Small intestine (tissue), 7 donors: ENCODE results near the gene TDRD7. TPM values are rescaled to one million over a fixed set of nuclear protein-coding genes. Genes with fewer than 3 reads are reported as not detected.

Experiments
- DNase-seq, 2 donors: peaks; one replicate each; pipeline versions ENCODE4 v3.0.0 to v3.0.0-alpha.2; 2013
- FAIRE-seq: peaks from 2 replicates; lab custom pipeline; 2012; peaks lifted over from hg19 to GRCh38; lab: Jason Lieb, UNC
- H3K27ac ChIP-seq, 3 donors: one replicate each; pipeline ENCODE4 v1.5.1; 2013; ENCODE audit warnings: low read length in 2 of 3, mild to moderate bottlenecking in 2 of 3, control low read depth in 1 of 3, inconsistent platforms in 1 of 3, low read depth in 1 of 3, moderate library complexity in 1 of 3
- H3K27me3 ChIP-seq, 3 donors: one replicate each; pipeline ENCODE4 v1.6.1; 2013; ENCODE audit warnings: low read length in 3 of 3, inconsistent platforms in 1 of 3; ENCODE audit not compliant: control insufficient read depth in 3 of 3, insufficient read depth in 3 of 3
- H3K36me3 ChIP-seq, 3 donors: one replicate each; pipeline ENCODE4 v1.6.1; 2013; ENCODE audit warnings: low read length in 3 of 3, inconsistent platforms in 1 of 3, low read depth in 1 of 3, mild to moderate bottlenecking in 1 of 3, moderate library complexity in 1 of 3; ENCODE audit not compliant: control insufficient read depth in 3 of 3, insufficient read depth in 2 of 3
- H3K4me1 ChIP-seq, 3 donors: one replicate each; pipeline ENCODE4 v1.6.1; 2013; ENCODE audit warnings: low read length in 2 of 3, inconsistent platforms in 1 of 3, low read depth in 1 of 3, mild to moderate bottlenecking in 1 of 3, moderate library complexity in 1 of 3; ENCODE audit not compliant: control insufficient read depth in 3 of 3, insufficient read depth in 2 of 3
- H3K4me3 ChIP-seq, 3 donors: one replicate each; pipeline ENCODE4 v1.5.1; 2013; ENCODE audit warnings: low read length in 3 of 3, control low read depth in 1 of 3, inconsistent platforms in 1 of 3, low read depth in 1 of 3, mild to moderate bottlenecking in 1 of 3, moderate library complexity in 1 of 3
- H3K9me3 ChIP-seq, 2 donors: one replicate each; pipeline ENCODE4 v1.6.1; 2013; ENCODE audit warnings: low read depth in 1 of 2, low read length in 1 of 2; ENCODE audit not compliant: control insufficient read depth in 2 of 2, insufficient read depth in 1 of 2
- WGBS, 3 donors: extraction: QIAGEN DNeasy Blood & Tissue Kit; methylation state at CpG; one replicate each; pipeline ENCODE4 v1.1.7; 2013; 5-methylcytosine and 5-hydroxymethylcytosine counted together
- polyA plus RNA-seq, 4 donors: library from polyadenylated mRNA; stranded (reverse) in 3 of 4; unstranded in 1 of 4; fragments of 200-250 nt in 3 of 4; fragments of 120-200 nt in 1 of 4; gene quantifications; one replicate each; pipeline versions ENCODE4 v1.2.1 to v1.2.3, GENCODE V29; 2013
- donor health status: healthy with polysubstance abuse.
- donor health status: control.
- donor health status: control.
- donor health status: Bipolar disorder and iron deficiency.
- donor health status: healthy.

Gene TDRD7
- polyA plus RNA-seq, 4 donors = 15.2 to 24.9 (median 20.3) TPM

DNA sequence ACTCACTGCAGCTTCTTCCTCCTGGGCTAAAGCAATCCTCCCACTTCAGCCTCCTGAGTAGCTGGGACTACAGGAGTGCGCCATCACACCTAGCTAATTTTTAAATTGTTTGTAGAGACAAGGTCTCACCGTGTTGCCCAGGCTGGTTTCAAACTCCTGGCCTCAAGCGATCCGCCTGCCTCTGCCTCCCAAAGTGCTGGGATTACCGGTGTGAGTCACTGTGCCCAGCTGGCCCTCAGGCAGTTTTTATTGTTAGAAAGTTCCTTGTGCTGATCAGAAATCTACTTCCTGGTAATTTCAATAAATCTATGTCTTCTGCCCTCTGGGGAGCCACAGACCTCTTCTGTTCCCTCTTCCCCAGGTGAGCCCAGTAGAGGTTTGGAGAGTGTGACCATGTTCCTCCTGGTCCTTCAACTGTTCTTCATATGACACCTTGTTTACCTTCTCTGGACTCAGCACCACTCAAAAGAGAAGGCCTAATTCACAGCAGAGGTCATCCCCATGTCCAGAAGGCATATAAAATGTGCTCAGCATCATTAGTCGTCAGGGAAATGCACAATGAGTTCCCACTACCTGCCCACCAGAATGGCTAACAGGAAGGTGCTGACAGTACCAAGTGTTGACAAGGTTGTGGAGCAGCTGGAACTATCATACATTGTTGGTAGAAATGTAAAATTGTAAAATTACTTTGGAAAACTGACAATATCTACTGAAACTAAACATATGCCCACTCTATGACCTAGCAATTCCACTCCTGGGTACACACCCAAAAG, 99.9 kb downstream of the TDRD7 start:
- FAIRE-seq (no peak), DNase-seq (no peak)
- no peaks in the 10 kb centered on the region for H3K27me3 ChIP-seq
- H3K4me1 ChIP-seq = no peaks in the 10 kb centered on the region
- no peaks in the 10 kb centered on the region for H3K36me3 ChIP-seq
- H3K9me3 ChIP-seq = no peaks in the 10 kb centered on the region
- 51 to 70% (median 54%) methylated on average over 6 of the region's 6 CpGs for WGBS, 3 donors
- peak overlapping the region in 1 of 3 donors; percentile 45 for H3K27ac ChIP-seq
- no peak overlapping the region for H3K4me3 ChIP-seq

DNA sequence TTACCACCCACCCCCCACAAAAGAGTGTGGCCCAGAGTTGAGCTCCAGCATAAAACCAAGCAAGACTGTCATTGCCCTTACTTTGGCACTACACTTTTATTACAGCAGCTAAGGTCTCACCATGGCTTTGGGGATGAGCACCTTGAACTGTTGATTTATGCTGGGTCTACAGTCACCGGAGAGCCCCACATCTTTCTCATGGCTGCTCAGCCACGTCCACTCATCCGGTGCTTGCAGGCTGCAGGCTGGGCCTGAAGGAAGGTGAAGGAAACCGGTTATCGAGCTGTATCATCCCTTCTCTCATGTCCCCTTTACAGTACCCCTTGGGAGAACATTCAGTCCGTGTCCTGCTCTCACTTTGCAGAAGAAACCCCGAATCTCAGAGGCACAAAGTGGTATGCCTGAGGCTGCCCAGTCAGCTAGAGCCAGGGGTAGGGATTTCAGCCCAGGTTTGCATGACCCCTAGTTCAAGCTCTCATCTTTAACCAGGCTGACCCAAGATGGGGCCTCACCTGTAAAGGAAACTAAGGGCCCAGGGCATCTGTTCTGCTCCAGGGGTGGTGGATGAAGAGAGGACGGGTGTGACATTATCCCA, 101.2 kb downstream of the TDRD7 start:
- DNase-seq = no peak
- H3K27me3 ChIP-seq = peaks cover 0 to 2% (median 0%) of the 10 kb centered on the region in 3 donors
- H3K4me3 ChIP-seq = no peak overlapping the region
- no peaks in the 10 kb centered on the region for H3K9me3 ChIP-seq
- H3K4me1 ChIP-seq = no peaks in the 10 kb centered on the region
- WGBS, 3 donors = 78 to 81% (median 81%) methylated on average over 8 of the region's 8 CpGs
- no peak overlapping the region for H3K27ac ChIP-seq
- no peak for FAIRE-seq
- H3K36me3 ChIP-seq = no peaks in the 10 kb centered on the region

GRCh38 chr9:97514531-97514930, 102.6 kb downstream of the TDRD7 start:
- Histone ChIP-seq H3K9me3 (no peaks in the 10 kb centered on the region), H3K4me1 (no peaks in the 10 kb centered on the region), H3K4me3 (no peak overlapping the region), H3K36me3 (no peaks in the 10 kb centered on the region), H3K27ac (no peak overlapping the region), H3K27me3 (peaks cover 0 to 2% (median 0%) of the 10 kb centered on the region in 3 donors)
- no peak for FAIRE-seq
- DNase-seq = no peak
- WGBS, 3 donors = 80 to 86% (median 84%) methylated on average over 9 of the region's 9 CpGs

GRCh38 chr9:97515662-97516061, 103.8 kb downstream of the TDRD7 start:
- no peak for FAIRE-seq
- WGBS, 3 donors = 40 to 71% (median 57%) methylated on average over 6 of the region's 6 CpGs
- no peak for DNase-seq
- H3K4me1 ChIP-seq = no peaks in the 10 kb centered on the region
- H3K4me3 ChIP-seq = no peak overlapping the region
- H3K9me3 ChIP-seq = no peaks in the 10 kb centered on the region
- H3K27me3 ChIP-seq = peaks cover 0 to 2% (median 0%) of the 10 kb centered on the region in 3 donors
- no peak overlapping the region for H3K27ac ChIP-seq
- no peaks in the 10 kb centered on the region for H3K36me3 ChIP-seq

- FAIRE-seq = no peak
- Histone ChIP-seq H3K27me3 (peaks cover 0 to 2% (median 0%) of the 10 kb centered on the region in 3 donors), H3K4me1 (no peaks in the 10 kb centered on the region), H3K9me3 (no peaks in the 10 kb centered on the region), H3K36me3 (no peaks in the 10 kb centered on the region), H3K4me3 (no peak overlapping the region), H3K27ac (no peak overlapping the region)
- 85 to 90% (median 85%) methylated on average over 8 of the region's 8 CpGs for WGBS, 3 donors
- DNase-seq = no peak
Measured at GRCh38 chr9:97516111-97516510, 104.2 kb downstream of the TDRD7 start.

GRCh38 chr9:97517331-97518089, 105.6 kb downstream of the TDRD7 start:
- Histone ChIP-seq H3K4me1 (no peaks in the 10 kb centered on the region), H3K27ac (no peak overlapping the region), H3K36me3 (no peaks in the 10 kb centered on the region), H3K27me3 (peaks cover 0 to 2% (median 0%) of the 10 kb centered on the region in 3 donors), H3K4me3 (no peak overlapping the region), H3K9me3 (no peaks in the 10 kb centered on the region)
- no peak for DNase-seq
- FAIRE-seq = no peak
- WGBS, 3 donors = 79 to 85% (median 81%) methylated on average over 13 to 14 of the region's 14 CpGs

DNA sequence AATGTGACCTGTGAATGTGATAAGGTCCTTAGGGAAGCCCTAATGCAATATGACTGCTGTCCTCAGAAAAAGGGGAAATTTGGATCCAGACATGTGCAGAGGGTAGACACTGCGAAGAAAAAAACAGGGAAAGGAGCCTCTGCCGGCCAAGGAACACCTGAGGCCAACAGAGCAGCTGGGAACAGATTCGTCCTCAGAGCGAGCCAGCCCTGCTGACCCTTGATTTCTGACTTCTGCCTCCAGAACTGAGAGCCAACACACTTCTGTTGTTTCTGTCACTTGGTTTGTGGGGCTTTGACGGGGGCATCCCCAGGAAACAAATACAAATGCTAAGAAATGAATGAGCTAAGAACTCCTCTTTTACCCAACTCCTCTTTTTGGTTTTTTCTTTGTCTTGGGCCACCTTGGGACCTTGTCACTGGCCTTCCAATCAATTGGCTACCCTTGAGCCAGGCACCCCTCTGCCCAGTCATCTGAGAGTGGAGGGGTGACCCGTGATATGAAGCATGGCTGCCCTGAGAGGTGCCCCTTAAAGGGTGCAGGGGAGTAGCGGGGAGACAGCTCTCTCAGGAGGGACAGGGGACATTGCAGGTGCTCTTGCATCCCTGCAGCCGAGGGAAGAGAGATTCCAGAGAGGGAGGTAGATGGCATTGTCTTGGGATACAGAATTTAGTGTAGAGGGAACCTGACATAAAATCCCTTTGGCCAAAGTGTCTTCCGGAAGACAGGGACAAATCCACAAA, 106.4 kb downstream of the TDRD7 start:
- WGBS, 3 donors = 77 to 82% (median 81%) methylated on average over 9 of the region's 9 CpGs
- Histone ChIP-seq H3K4me3 (no peak overlapping the region), H3K9me3 (no peaks in the 10 kb centered on the region), H3K27ac (peak overlapping the region in 1 of 3 donors; percentile 73), H3K27me3 (peaks cover 0 to 2% (median 0%) of the 10 kb centered on the region in 3 donors), H3K4me1 (no peaks in the 10 kb centered on the region), H3K36me3 (no peaks in the 10 kb centered on the region)
- DNase-seq = no peak
- FAIRE-seq = no peak

GRCh38 chr9:97518909-97519307, 107.0 kb downstream of the TDRD7 start:
- no peaks in the 10 kb centered on the region for H3K36me3 ChIP-seq
- no peak overlapping the region for H3K4me3 ChIP-seq
- peaks cover 0 to 2% (median 0%) of the 10 kb centered on the region in 3 donors for H3K27me3 ChIP-seq
- WGBS, 3 donors = 6 to 14% (median 10%) methylated on average over 6 of the region's 6 CpGs
- H3K9me3 ChIP-seq = no peaks in the 10 kb centered on the region
- DNase-seq (peak; percentile 51 to 59), FAIRE-seq (no peak)
- no peaks in the 10 kb centered on the region for H3K4me1 ChIP-seq
- peak overlapping the region in 1 of 3 donors; percentile 73 for H3K27ac ChIP-seq
